Right forelimb (tissue), 1 donor: ENCODE results near the gene RPL22.

Experiments used
- DNase-seq: peaks from one replicate; pipeline ENCODE4 v3.0.0-alpha.2; 2018

The RPL22 gene

DNA sequence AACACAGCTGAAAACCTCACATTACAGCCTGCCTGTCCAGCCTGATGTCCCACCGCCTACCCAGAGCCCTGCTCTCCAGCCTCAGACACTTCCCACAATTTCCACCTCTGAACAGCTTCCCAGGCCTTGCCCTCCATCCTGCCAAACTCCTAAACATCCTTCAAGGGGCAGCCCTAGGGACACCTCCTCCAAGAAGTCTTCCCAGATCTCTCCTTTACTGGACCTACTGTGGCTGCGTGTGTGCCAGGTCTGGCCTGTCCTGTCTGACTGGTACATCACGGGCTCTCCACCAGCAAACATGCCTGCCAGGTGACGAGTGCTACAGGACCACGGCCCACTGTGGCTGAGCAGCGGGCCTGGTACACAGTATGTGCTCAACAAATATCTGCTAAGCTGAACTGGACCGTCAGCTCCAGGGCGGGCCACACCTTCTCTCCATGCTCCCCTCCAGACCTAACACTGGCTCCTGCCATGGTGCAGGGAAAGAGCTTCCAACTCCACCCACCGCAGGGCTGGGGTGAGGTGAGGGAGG is 48.0 kb downstream of the RPL22 start:
- no peak for DNase-seq

DNA sequence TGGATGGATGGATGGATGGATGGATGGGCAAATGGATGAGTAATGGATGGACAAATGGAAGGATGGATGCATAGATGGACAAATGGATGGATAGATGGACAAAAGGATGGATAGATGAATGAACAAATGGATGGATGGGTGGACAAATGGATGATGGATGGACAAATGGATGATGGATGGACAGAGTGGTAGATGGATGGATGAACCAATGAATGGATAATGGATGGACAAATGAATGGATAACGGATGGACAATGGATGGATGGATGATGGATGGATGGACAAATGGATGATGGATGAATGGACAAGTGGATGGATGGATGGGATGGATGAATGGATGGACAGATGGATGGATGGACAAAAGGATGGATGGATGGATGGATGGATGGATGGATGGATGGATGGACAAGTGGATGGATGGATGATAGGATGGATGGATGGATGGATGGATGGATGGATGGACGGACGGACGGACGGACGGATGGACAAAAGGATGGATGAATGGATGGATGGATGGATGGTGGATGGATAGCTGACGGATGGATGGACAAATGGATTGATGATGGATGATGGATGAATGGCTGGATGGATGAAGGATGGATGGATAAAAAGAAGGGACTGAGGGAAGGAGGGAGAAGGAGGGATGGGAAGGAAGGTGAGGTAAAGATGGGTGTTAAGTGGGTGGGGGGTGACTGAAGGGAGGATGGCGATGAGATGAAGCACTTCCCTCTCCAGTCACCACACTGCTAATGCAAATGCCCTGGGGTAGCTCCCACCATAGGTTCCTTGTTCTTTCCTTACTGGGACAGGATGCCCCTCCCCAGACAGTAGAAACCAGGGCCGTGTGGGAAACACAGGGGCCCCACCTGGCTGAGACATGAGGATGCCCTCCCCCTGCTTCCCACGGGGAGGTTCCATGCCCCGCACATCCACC is 49.1 kb downstream of the RPL22 start:
- DNase-seq, result no peak

DNA sequence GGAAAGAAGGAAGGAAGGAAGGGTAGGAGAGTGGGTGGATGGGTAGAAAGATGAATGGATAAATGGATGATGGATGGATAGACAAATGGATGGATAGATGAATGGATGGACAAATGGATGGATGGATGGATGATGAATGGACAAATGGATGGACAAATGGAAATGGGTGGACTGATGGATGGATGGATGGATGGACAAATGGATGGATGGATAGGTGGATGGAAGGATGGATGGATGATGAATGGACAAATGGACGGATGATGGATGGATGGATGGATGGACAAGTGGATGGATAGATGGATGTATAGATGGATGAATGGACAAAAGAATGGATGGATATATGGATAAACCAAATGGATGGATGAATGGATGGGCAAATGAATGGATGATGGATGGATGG is 49.8 kb downstream of the RPL22 start:
- DNase-seq, result no peak

DNA sequence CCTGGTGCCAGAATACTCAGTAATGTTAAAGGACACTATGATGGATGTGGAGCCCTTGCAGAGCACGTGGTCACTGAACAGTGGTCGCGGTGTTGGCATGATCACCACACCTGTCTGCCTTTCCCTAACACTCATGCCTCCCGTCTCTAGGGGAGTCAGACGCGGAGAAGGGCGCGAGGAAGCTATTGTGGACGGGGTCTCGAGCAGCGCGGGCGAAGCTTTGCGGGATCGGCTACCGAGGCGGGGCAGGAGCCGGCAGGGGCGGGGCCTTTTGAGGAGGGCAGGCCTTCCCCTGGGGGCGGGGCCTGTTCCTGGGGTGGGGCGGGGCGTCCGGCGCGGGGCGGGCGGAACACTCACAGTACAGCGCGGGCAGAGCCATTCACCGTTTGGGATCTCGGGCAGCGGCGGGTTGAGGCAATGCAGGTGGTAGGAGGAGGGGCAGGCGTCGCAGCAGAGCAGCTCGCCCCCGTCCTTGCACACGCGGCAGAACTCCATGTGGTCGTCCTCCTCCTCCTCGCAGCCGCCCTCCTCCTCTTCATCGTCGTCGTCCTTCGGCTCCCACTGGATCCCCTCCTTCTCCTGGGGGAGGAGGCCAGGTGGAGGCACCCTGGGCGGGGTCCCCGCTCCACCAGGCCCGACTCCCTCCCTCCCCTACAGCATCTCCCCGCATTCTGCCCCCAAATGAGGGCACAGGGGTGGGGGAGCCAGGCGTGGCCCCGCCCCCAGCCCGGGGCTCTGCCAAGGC is 50.7 kb downstream of the RPL22 start:
- no peak for DNase-seq

DNA sequence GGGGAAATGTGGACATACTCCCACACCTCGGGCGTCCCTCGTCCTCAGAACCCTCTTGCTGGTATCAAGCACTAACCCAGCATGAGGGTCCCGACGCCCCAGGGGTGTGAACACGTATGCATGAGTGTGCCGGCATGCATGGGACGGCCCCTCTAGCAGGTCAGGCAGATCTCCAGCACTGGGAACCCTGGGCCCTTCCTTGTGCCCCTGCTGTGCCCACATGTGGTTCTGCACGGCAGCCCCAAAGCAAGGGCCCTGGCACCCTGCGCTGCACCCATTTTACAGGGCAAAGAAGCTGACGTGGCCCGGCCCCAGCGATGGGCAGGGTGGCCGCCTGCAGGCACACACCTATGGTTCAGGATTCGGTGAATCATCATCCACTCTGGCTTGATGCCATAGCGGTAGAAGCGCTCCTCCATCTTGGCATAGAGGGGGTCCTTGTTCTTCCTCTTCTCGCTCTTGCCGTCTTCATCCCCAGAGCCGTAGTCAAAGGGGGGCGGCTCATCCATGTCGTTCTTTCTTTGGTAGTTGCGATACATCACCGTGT is 53.5 kb downstream of the RPL22 start:
- DNase-seq, result no peak

DNA sequence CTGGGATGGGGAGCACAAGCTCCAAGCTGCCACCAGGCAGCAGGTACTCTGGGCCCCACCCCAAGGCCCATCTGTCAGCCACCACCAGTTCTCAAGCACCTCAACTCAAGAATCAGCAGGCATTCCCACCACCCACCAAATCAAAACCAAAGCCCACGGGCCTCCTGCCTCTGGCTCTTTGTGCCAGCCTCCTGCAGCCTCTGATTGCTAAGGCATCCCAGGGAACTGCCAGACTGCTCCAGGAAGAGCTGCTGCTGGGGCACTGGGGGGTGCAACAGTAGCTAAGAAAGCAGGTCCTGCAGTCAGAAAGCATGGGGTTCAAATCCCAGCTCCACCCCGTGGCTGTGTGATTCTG is 54.0 kb downstream of the RPL22 start:
- no peak for DNase-seq

DNA sequence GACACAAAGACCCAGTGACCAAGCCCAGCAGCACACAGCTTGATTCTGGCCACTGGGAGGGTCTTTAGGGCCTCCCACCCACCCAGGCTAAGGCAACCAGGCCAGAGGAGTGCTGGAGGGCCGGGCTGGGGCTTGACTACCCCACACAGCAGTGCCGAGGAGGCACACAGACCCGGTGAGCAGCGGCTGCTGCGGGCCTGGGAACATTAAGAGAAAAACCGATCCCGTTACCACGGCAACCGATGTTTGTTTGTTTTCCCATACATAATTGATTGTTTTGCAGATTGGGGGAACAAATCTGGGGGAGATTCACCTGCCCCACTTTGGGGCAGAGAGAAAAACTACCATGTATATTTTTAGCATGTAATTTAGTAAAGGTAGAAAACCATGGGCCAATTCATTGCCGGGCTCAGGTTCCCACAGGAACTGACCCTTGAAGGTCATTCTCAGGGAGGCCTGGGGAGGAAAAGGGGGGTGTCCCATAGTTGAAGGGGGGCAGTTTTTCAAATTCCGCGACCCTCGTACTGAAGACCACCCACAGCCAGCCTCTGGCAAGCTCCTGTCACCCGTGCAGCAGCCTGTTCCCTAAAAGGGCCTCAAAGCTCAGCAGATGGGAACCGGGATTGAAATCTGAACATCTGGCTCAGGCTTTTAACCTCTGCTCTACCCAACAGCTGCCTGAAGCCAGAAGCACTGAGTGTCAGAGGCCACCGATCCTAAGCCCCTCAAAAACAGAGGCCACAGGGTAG is 54.6 kb downstream of the RPL22 start:
- DNase-seq, result peak; percentile 54

DNA sequence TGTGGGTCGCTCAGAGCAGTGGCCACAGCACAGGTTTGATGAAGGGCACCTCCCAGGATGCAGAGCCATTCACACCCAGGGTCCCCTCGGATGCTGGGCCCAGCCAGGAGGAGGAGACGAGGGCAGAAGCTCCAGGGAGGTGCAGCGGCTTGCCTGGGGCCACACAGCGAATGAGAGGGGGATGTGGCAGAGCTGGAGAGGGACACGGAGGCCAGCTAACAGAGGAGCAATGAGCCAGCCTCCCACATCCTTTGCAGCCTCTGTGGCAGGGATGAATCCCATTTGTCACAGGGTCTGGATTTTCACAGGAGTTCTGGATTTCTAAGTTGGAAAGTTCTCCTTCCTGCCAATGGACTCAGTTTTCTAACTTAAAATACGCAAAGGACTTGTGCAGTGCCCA is 55.2 kb downstream of the RPL22 start:
- DNase-seq, result no peak

DNA sequence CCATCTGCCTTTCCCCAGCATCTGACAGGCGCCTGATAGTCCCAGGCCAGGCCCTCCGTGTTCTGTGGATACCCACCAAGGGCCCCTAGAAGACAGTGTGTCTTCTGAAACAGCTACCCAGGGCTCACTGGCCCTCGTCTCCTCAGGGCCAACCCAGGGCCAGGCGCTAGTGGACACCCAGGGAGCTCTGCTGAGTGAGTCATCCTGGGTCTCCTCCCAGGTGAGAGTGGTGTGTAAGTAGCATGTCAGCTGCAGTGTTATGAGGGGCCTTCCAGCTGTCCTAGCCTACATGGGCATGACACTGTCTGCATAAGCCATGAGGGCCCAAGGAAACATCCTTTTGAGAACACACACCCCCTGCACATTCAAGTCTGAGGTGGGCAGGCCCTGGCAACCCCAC is 56.0 kb downstream of the RPL22 start:
- DNase-seq, result no peak

DNA sequence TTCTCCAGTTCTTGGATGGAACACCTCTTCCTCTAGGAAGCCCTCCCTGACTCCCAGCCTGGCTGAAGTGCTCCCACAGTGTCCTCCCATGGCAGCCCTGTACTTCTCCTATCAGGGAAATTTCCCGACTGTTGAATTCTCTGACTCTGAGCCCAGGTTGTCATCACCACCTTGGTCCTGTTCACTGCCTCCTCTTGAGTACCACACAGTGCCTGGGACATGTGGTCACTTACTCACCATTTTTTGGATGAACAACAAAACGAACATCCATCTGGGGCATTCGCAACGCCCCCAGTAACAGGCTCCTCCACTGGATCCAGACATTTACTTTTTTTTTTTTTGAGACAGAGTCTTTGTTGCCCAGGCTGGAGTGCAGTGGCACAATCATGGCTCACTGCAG is 56.7 kb downstream of the RPL22 start:
- DNase-seq, result no peak

DNA sequence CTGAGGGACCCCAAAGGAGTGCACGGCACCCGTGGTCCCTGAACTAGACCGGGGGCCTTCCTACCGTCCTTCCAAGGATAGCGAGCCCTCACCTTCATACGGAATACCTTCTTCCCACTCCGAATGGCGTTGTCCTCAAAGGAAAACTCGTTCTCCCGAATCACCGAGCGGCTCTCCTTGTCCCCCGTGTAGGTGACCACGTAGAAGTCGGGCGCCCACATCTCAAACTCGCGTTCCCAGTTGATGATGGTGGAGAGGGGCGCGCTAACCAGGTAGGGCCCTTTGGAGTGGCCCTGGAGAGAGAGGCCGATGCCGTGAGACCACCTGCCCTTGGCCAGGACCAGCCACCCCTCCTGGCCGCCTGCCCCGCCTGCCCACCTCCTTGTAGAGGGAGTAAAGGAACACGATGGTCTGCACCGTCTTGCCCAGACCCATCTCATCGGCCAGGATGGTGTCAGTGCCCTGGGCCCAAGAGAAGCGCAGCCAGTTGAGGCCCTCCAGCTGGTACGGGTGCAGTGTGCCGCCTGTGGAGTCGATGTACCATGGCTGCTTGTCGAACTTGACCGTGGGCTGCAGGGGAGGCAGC is 57.3 kb downstream of the RPL22 start:
- no peak for DNase-seq

DNA sequence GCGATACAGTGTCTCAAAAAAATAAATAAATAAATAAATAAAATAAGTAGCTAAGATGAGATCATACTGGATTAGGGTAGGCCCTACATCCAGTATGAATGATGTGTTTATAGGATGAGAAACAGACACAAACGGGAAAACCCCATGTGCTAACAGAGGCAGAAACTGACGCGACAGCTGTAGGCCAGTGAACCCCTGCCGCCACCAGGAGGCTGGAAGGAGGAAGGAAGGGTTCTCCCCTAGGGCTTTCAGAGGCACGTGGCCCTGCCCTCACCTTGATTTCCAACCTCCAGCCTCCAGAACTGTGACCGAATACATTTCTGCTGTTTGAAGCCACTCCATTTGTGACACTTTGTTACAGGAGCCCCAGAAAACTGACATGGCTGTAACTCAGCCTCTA is 57.8 kb downstream of the RPL22 start:
- no peak for DNase-seq

DNA sequence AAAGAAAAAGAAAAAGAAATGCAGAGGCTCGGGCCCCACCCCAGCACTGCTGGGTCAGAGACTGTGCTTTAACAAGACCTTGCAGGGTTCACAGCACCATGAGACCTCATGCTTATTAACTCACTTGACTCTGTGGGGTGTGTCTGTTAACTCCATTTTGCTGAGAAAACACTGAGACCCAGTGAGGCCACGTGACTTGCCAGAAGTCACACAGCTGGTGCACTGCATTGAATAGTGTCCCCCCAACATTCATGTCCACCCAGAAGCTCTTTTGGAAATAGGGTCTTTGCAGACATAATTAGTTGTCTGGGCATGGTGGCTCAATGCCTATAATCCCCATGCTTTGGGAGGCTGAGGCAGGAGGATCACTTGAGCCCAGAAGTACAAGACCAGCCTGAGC is 59.0 kb downstream of the RPL22 start:
- DNase-seq, result no peak

DNA sequence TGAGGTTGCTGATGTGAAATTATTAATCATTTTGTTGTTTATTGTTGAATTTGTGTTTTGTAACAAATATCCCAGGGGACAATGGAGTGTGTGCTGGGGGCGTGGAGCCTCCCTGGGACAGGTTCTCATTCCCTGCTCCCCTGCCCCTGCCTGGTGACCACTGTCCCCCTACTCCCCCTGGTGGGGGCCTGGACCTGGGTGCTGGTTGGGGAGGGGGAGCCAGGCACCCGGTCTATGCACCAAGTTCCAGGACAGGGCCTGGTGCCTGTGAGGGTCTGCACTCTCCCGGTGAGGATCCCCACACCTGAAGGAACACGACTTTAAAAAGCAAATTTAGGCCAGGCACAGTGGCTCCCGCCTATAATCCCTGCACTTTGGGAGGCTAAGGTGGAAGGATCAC is 61.6 kb downstream of the RPL22 start:
- DNase-seq, result no peak

DNA sequence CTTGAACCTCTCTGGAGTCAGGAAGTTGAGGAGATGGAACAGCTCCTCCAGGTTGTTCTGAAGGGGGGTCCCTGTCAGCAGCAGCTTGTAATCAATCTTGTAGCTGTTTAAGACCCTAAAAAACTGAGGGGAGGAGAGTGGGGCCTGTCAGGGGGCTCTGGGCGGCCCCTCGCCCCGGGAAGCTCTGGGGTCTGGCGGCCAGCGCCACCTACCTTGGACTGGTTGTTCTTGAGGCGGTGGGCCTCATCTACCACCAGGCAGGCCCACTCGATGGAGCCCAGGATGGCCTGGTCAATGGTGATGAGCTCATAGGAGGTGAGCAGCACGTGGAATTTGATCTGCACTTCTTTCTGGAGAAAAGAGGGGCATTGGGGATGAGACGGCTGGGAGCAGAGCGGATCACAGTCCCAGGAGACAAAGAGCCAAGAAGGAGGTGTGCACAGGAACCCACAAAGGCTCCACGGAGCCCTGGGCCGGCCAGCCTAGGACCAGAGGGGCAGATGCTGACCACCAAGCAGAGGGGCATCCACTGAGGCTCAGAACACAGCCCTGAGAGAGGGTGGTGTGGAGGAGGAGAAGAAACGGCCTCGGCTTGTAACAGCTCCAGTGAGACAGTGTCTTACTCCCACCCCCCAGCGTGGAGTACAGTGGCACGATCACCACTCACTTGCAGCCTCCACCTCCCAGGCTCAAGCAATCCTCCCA is 62.7 kb downstream of the RPL22 start:
- DNase-seq, result no peak
